GM11168 (cell line): Measurements from ENCODE around the gene TBC1D3D.
"Not testable (repeated sequence)": the region's sequence is repeated elsewhere in the genome, so short reads cannot be mapped to it uniquely, and the experiment has no call there.

Experiments used
- in situ Hi-C: fragments of 300-500 bp; cut with MboI; formaldehyde crosslinking; loops from one replicate; pipeline ENCODE4 v1.12.0; 2022; ENCODE audit warnings: low sequenced_read_pairs; ENCODE audit not compliant: unreplicated experiment

Gene TBC1D3D

DNA sequence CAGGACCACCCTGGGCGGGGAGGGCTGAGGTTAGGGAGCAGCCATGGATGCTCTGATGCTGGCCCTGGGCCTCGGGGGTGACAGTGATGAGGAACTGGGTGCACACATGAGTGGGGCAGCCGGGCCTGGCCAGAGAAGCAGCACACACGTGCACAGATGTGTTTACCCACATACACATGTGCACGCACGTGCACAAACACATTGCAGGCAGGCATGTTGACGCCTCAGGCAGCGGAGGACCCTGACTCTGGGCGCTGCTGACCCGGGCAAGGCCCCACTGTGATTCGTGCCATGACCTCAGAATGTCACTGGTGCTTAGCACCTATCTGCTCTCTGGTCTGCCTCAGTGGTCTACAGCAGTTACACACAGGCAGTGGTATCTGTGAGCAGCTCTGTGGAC lies at the start of gene TBC1D3D:
Gene TBC1D3D (plus strand): TSS at position 301 of the 400 bp plus-strand sequence. CDS start 1,585 bp downstream, outside the sequence.
- in situ Hi-C loops: not testable (repeated sequence)

DNA sequence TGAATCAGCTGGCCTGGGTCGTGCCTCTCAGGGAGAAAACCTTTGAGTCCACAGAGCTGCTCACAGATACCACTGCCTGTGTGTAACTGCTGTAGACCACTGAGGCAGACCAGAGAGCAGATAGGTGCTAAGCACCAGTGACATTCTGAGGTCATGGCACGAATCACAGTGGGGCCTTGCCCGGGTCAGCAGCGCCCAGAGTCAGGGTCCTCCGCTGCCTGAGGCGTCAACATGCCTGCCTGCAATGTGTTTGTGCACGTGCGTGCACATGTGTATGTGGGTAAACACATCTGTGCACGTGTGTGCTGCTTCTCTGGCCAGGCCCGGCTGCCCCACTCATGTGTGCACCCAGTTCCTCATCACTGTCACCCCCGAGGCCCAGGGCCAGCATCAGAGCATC lies 14.8 kb upstream of the TBC1D3D start, which contains the start of gene TBC1D3L:
Gene TBC1D3L (minus strand): TSS at position 101 of the 400 bp plus-strand sequence. CDS start 1,540 bp downstream, outside the sequence.
- in situ Hi-C loops: not testable (repeated sequence)
